Thymus (tissue), 11 donors: ENCODE data around the gene SRSF12. TPM values are rescaled to one million over a fixed set of nuclear protein-coding genes. Genes with fewer than 3 reads are reported as not detected.
"Not testable (repeated sequence)": the region's sequence is repeated elsewhere in the genome, so short reads cannot be mapped to it uniquely, and the experiment has no call there.

Source experiments
- DNase-seq, 9 donors: peaks; one replicate each; pipeline ENCODE4 v3.0.0-alpha.2; 2013; ENCODE audit warnings: low spot score in 9 of 9, low read depth in 6 of 9, missing footprints in 1 of 9
- H3K27ac ChIP-seq, 2 donors: one replicate each; pipeline ENCODE4 v1.5.1; 2013; ENCODE audit warnings: control low read depth in 1 of 2, low read depth in 1 of 2, low read length in 1 of 2, mild to moderate bottlenecking in 1 of 2, moderate library complexity in 1 of 2
- H3K27me3 ChIP-seq, 2 donors: one replicate each; pipeline ENCODE4 v1.5.1; 2013; ENCODE audit warnings: low read length in 1 of 2; ENCODE audit not compliant: control insufficient read depth in 2 of 2, insufficient read depth in 1 of 2
- H3K36me3 ChIP-seq, 2 donors: one replicate each; pipeline ENCODE4 v1.5.1; 2013; ENCODE audit warnings: low read length in 1 of 2, mild to moderate bottlenecking in 1 of 2, moderate library complexity in 1 of 2; ENCODE audit not compliant: control insufficient read depth in 2 of 2, insufficient read depth in 2 of 2
- H3K4me1 ChIP-seq, 2 donors: one replicate each; pipeline ENCODE4 v1.5.1; 2013; ENCODE audit warnings: low read length in 2 of 2; ENCODE audit not compliant: control insufficient read depth in 2 of 2, insufficient read depth in 2 of 2
- H3K4me3 ChIP-seq, 2 donors: one replicate each; pipeline ENCODE4 v1.5.1; 2013; ENCODE audit warnings: low read length in 2 of 2, control low read depth in 1 of 2, mild to moderate bottlenecking in 1 of 2
- H3K9me3 ChIP-seq, 2 donors: one replicate each; pipeline ENCODE4 v1.5.1; 2013; ENCODE audit warnings: low read length in 1 of 2, mild to moderate bottlenecking in 1 of 2; ENCODE audit not compliant: control insufficient read depth in 2 of 2, insufficient read depth in 1 of 2
- WGBS: extraction: QIAGEN DNeasy Blood & Tissue Kit; methylation state at CpG from one replicate; pipeline ENCODE4 v1.1.7; 2013; 5-methylcytosine and 5-hydroxymethylcytosine counted together
- polyA plus RNA-seq: library from polyadenylated mRNA; stranded (reverse); fragments of 200-250 nt; gene quantifications from one replicate; pipeline ENCODE4 v1.2.3, GENCODE V29; 2013
- total RNA-seq: library from RNA; stranded (reverse); fragments of 120-200 nt; gene quantifications from one replicate; pipeline ENCODE4 v1.2.4, GENCODE V29; 2013
- donor health status: healthy.

SRSF12 gene
- total and polyA plus RNA-seq, 2 donors, result 0.71 to 1.2 TPM

DNA sequence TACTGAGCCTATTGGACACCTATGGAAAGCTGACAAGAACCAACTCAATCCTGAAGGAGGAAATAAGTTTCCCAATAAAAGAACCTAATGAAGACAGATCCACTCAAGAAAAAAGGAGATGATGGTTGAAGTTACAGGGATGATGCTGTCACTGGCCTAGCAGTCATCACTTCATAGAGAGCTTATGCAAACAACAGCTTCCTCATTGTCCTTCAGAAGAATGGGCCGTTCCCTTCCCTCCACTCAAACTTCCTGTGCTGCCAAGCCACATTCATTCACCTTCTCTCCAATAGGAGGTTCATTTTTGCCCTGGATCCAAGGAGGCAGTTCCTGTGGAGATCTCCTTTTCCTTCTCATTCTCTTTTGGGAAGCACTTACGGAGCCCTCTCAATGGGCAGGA, 14.2 kb upstream of the SRSF12 start:
- no peaks in the 10 kb centered on the region for H3K27me3 ChIP-seq
- no peak overlapping the region for H3K27ac ChIP-seq
- H3K36me3 ChIP-seq, result no peaks in the 10 kb centered on the region
- no peaks in the 10 kb centered on the region for H3K4me1 ChIP-seq
- H3K4me3 ChIP-seq, result no peak overlapping the region
- WGBS, result 91% methylated on average over 2 of the region's 2 CpGs
- DNase-seq, result no peak
- H3K9me3 ChIP-seq, result no peaks in the 10 kb centered on the region

DNA sequence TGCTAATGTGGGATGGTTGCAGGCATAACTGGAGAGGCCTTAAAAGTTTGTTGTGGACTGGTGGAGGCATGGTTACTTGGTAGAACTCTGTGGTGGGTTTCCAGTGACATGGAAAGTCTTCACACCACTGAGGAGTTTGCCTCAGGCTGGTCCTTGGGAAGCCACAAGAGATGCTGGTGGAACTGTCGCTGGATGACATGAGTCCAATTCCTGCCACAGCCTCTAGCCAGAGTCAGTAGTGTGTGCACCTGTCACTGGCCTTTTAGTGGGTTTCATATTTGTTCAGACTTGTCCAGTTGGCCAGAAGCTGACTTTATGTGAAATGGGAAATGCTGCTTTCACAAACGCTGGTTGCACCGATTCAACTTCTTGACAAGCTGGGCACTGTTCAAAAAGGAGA, 13.7 kb upstream of the SRSF12 start:
- H3K4me1 ChIP-seq, result no peaks in the 10 kb centered on the region
- WGBS, result 97% methylated on average over 3 of the region's 3 CpGs
- DNase-seq, result no peak
- H3K4me3 ChIP-seq, result no peak overlapping the region
- no peak overlapping the region for H3K27ac ChIP-seq
- H3K9me3 ChIP-seq, result no peaks in the 10 kb centered on the region
- H3K27me3 ChIP-seq, result no peaks in the 10 kb centered on the region
- H3K36me3 ChIP-seq, result no peaks in the 10 kb centered on the region

DNA sequence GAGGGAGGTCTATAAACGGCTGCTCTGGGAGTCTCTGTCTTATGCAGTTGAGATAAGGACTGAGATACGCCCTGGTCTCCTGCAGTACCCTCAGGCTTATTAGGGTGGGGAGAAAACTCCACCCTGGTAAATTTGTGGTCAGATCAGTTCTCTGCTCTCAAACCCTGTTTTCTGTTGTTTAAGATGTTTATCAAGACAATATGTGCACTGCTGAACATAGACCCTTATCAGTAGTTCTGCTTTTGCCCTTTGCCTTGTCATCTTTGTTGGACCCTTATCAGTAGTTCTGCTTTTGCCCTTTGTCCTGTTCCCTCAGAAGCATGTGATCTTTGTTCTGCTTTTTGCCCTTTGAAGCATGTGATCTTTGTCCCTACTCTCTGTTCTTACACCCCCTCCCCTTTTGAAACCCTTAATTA, 10.4 kb upstream of the SRSF12 start:
- not testable (repeated sequence) for H3K4me1 ChIP-seq, DNase-seq, H3K27me3 ChIP-seq, H3K27ac ChIP-seq, H3K4me3 ChIP-seq, H3K36me3 ChIP-seq, H3K9me3 ChIP-seq
- WGBS, result 95% methylated on average over 2 of the region's 2 CpGs

DNA sequence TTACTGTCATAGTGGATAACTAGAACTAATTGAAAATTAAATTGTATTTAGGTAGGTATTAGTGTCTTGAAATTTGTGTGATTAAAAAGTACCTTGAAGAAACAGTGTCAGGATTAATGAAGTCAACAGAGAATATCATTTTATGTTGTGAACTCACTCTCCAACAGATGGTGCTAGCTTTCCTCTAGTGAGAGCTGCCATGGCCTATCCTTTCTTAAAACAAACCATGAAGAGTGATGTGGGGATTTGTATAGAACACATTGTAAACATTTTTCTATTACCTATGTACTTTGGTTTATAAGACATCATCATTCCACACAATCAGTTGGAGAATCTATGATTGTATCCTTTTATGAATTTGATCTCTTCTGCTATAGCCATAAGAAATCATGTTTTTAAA, 4.8 kb upstream of the SRSF12 start:
- Histone ChIP-seq H3K9me3 (no peaks in the 10 kb centered on the region), H3K4me1 (peaks cover 0 to 8% of the 10 kb centered on the region in 2 donors), H3K4me3 (no peak overlapping the region), H3K36me3 (no peaks in the 10 kb centered on the region), H3K27me3 (peaks cover 0 to 20% of the 10 kb centered on the region in 2 donors), H3K27ac (no peak overlapping the region)
- peak in 4 of 9 donors; percentile 15 to 62 (median 26) for DNase-seq

DNA sequence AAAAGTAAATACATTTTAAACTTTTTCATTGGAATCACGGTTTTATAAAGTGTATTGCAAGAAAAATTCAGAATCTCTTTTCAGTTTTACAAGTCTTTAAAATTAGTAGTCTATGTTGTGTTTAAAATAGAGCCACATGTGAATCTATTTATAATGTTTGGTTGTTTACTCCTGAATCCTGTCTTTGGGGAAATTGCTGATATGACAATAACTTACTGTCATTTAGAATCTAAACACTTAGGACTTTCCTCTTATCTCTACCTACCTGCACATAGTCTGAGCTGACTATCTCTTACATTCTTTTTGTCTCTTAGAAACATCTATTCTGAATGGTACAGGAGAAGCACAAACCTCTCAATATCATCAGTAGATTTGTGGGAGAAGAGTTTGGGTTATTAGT, 4.1 kb upstream of the SRSF12 start:
- WGBS, result 95% methylated on average over 1 of the region's 1 CpG
- no peaks in the 10 kb centered on the region for H3K9me3 ChIP-seq
- H3K27me3 ChIP-seq, result peaks cover under 1 to 27% of the 10 kb centered on the region in 2 donors
- H3K27ac ChIP-seq, result no peak overlapping the region
- DNase-seq, result no peak
- H3K4me1 ChIP-seq, result peaks cover 4 to 11% of the 10 kb centered on the region in 2 donors
- H3K36me3 ChIP-seq, result no peaks in the 10 kb centered on the region
- no peak overlapping the region for H3K4me3 ChIP-seq

DNA sequence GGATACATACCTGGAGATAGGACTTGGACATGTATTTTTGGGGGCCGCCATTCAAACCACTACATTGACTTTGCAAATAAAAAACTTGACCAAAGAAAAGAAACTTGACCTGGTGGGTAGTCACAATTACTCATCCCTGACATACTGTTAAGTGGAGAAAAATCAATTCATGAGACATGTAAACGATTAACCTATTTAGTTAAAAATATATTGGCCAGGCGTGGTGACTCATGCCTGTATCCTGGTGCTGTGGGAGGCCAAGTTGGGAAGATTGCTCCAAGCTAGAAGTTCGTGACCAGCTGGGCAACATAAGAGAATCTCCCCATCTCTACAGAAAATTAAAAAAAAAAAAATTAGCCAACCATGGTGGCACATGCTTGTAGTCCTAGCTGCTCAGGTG, 2.5 kb upstream of the SRSF12 start:
- DNase-seq, result no peak
- Histone ChIP-seq H3K36me3 (no peaks in the 10 kb centered on the region), H3K27ac (no peak overlapping the region), H3K4me1 (peaks cover 4 to 13% of the 10 kb centered on the region in 2 donors), H3K27me3 (peaks cover 3 to 36% of the 10 kb centered on the region in 2 donors), H3K4me3 (no peak overlapping the region), H3K9me3 (no peaks in the 10 kb centered on the region)
- WGBS, result 97% methylated on average over 4 of the region's 4 CpGs

DNA sequence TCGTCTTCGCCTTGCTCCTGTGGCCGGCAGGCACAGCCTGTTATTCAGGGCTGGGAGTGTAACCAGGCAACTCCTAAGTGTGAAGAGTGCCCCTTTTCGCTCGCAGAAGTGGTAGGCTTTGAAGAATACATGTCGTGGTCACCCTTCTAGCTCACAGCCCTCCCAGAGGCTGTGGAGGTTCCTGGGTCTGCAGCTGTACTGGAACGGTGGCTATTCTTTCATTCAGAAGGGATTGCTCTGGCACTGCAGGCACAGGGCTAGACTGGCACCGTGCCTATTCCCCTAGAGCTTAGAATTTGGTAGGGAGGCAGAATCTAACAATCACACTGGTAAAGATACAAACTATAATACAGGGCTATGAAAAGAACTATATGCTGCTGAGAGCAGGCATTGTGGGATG, 1.1 kb upstream of the SRSF12 start:
- DNase-seq, result no peak
- H3K4me3 ChIP-seq, result no peak overlapping the region
- WGBS, result 76% methylated on average over 8 of the region's 8 CpGs

DNA sequence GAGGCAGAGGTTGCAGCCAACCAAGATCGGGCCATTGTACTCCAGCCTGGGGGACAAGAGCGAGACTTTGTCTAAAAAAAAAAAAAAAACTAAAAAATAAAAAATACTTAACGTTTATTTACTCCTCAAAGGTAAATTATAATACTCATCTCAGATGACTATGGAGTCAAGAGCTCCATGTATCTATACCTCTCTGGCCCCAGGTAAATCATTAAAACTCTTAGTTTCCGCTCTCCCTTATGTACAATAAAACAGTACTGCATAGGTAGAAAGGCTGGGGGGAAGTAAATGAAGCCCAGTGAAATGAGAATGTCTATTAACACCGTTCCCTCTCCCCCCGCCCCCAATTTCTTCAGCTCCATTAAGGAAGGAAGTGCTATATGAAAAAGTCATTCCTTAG, 1.2 kb downstream of the SRSF12 start:
- no peak for DNase-seq
- peak overlapping the region in 1 of 2 donors; percentile 63 for H3K4me3 ChIP-seq
- no peaks in the 10 kb centered on the region for H3K9me3 ChIP-seq
- no peak overlapping the region for H3K27ac ChIP-seq
- peaks cover 3 to 36% of the 10 kb centered on the region in 2 donors for H3K27me3 ChIP-seq
- 70% methylated on average over 6 of the region's 6 CpGs for WGBS
- H3K4me1 ChIP-seq, result peaks cover 4 to 13% of the 10 kb centered on the region in 2 donors
- no peaks in the 10 kb centered on the region for H3K36me3 ChIP-seq

More for the DNA sequence above, 1.1 kb upstream of the SRSF12 start:
- Histone ChIP-seq H3K4me1 (peaks cover 4 to 13% of the 10 kb centered on the region in 2 donors), H3K36me3 (no peaks in the 10 kb centered on the region), H3K27me3 (peaks cover 3 to 36% of the 10 kb centered on the region in 2 donors), H3K9me3 (no peaks in the 10 kb centered on the region), H3K27ac (no peak overlapping the region)

DNA sequence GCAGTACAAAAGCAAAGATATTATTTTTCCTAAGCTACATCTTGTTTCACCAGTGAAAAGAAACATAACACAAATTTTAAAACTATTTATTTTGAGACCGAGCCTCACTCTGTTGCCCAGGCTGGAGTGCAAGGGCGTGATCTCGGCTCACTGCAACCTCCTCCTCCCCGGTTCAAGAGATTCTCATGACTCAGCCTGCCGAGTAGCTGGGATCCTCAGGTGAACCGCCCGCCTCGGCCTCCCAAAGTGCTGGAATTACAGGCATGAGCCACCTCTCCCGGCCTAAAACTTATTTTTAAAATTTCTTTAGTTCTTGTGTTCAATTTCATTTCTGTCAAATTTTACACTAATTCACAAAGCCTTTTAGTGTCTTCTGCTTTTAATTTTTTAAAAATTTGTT, 5.9 kb downstream of the SRSF12 start:
- H3K4me3 ChIP-seq, result no peak overlapping the region
- H3K9me3 ChIP-seq, result peaks cover 0 to 2% of the 10 kb centered on the region in 2 donors
- DNase-seq, result no peak
- H3K27ac ChIP-seq, result no peak overlapping the region
- 98% methylated on average over 9 of the region's 9 CpGs for WGBS
- no peaks in the 10 kb centered on the region for H3K36me3 ChIP-seq
- peaks cover 0 to 2% of the 10 kb centered on the region in 2 donors for H3K4me1 ChIP-seq
- H3K27me3 ChIP-seq, result peaks cover 2 to 9% of the 10 kb centered on the region in 2 donors

DNA sequence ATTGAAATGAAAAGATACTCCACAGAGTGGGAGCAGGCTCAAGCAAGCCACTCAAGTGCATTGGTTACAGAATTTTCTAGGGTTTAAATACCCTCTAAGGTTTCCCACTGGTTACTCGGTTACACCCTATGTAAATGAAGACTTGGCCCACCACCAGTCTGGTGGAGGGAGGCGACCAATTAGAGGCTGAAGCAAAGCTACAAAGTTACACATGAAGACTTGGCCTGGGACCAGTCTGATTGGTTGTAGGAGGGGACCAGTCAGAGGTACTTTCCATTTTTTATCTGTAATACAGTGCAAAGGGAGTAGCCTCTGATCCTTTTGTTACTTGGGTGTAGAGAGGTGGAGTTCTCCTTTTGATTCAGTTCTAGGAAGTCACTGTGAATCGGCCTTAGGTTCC, 7.6 kb downstream of the SRSF12 start:
- 98% methylated on average over 3 of the region's 3 CpGs for WGBS
- Histone ChIP-seq H3K27ac (no peak overlapping the region), H3K27me3 (no peaks in the 10 kb centered on the region), H3K4me3 (no peak overlapping the region), H3K4me1 (no peaks in the 10 kb centered on the region), H3K36me3 (no peaks in the 10 kb centered on the region), H3K9me3 (peaks cover 0 to 2% of the 10 kb centered on the region in 2 donors)
- DNase-seq, result no peak
